Measurements from ENCODE around the gene TTLL10.

Gene TTLL10

GRCh38 chr1:1217621-1218523, 44.2 kb downstream of the TTLL10 start:
- no peak for DNase-seq
- no peak for TF ChIP-seq CTCF (IDR thresholded peaks at IDR 0.05)
- Histone ChIP-seq H3K36me3 (peaks cover 36 to 76% (median 67%) of the 10 kb centered on the region in 3 donors), H3K27me3 (peaks cover 0 to 2% of the 10 kb centered on the region in 2 donors), H3K4me3 (no peak overlapping the region), H3K27ac (no peak overlapping the region), H3K4me1 (no peaks in the 10 kb centered on the region), H3K9me3 (no peaks in the 10 kb centered on the region)
- intact Hi-C loops (cut with DNase I; ENCODE audit: low total_unique reads): no loop called here

- Histone ChIP-seq H3K4me3 (no peak overlapping the region), H3K27ac (no peak overlapping the region), H3K27me3 (no peaks in the 10 kb centered on the region), H3K9me3 (no peaks in the 10 kb centered on the region), H3K36me3 (peaks cover 43 to 84% (median 75%) of the 10 kb centered on the region in 3 donors), H3K4me1 (no peaks in the 10 kb centered on the region)
- no peak for DNase-seq
- intact Hi-C loops (cut with DNase I; ENCODE audit: low total_unique reads): no loop called here
- TF ChIP-seq CTCF (IDR thresholded peaks at IDR 0.05): no peak
Observed at GRCh38 chr1:1218524-1219200, 45.0 kb downstream of the TTLL10 start.

- H3K27me3 ChIP-seq: no peaks in the 10 kb centered on the region
- H3K4me1 ChIP-seq: no peaks in the 10 kb centered on the region
- DNase-seq: no peak
- no peaks in the 10 kb centered on the region for H3K9me3 ChIP-seq
- H3K36me3 ChIP-seq: peaks cover 49 to 91% (median 82%) of the 10 kb centered on the region in 3 donors
- no peak overlapping the region for H3K27ac ChIP-seq
- TF ChIP-seq CTCF (IDR thresholded peaks at IDR 0.05): no peak
- intact Hi-C loops (cut with DNase I; ENCODE audit: low total_unique reads): no loop called here
- no peak overlapping the region for H3K4me3 ChIP-seq
Observed at GRCh38 chr1:1219341-1219740, 45.7 kb downstream of the TTLL10 start.

- Histone ChIP-seq H3K4me3 (no peak overlapping the region), H3K27ac (no peak overlapping the region), H3K27me3 (no peaks in the 10 kb centered on the region), H3K4me1 (peaks cover 0 to under 1% (median 0%) of the 10 kb centered on the region in 4 donors), H3K9me3 (no peaks in the 10 kb centered on the region), H3K36me3 (peaks cover 49 to 99% (median 89%) of the 10 kb centered on the region in 3 donors)
- TF ChIP-seq CTCF (IDR thresholded peaks at IDR 0.05): no peak
- intact Hi-C loops (cut with DNase I; ENCODE audit: low total_unique reads): no loop called here
- DNase-seq: no peak
Observed at GRCh38 chr1:1220197-1220596, 46.5 kb downstream of the TTLL10 start.

- Histone ChIP-seq H3K9me3 (no peaks in the 10 kb centered on the region), H3K27ac (no peak overlapping the region), H3K4me3 (no peak overlapping the region), H3K4me1 (peaks cover 0 to 4% (median 0%) of the 10 kb centered on the region in 4 donors), H3K36me3 (peaks cover 50 to 100% (median 97%) of the 10 kb centered on the region in 3 donors), H3K27me3 (no peaks in the 10 kb centered on the region)
- no peak for TF ChIP-seq CTCF (IDR thresholded peaks at IDR 0.05)
- intact Hi-C loops (cut with DNase I; ENCODE audit: low total_unique reads): no loop called here
- DNase-seq: no peak
Observed at GRCh38 chr1:1221887-1222574, 48.4 kb downstream of the TTLL10 start.

Measured in tibial artery (tissue), 4 donors.